T-helper 2 cell treated with Interferon-gamma antibody and Interleukin-4, amounts not matched to agents 100 ng/mL and 5 ng/mL, for 36 hours (primary cell): ENCODE measurements around the gene KRT38. TPM values are rescaled to one million over a fixed set of nuclear protein-coding genes. Genes with fewer than 3 reads are reported as not detected.
"Not testable (repeated sequence)": the region's sequence is repeated elsewhere in the genome, so short reads cannot be mapped to it uniquely, and the experiment has no call there.

Experiments used
- intact Hi-C: fragments of 100-400 bp; cut with micrococcal nuclease; formaldehyde crosslinking; loops from one replicate; pipeline ENCODE4 v1.15.1; 2023
- total RNA-seq: library from RNA; stranded (reverse); gene quantifications from 2 replicates; pipeline ENCODE4 v1.2.3, GENCODE V29; 2022

KRT38 gene
- total RNA-seq, 1 donor from 2014 or later, result not detected

GRCh38 chr17:41424111-41424635, 16.6 kb downstream of the KRT38 start, which contains the start of gene KRT37:
TSS of gene KRT37 (minus strand) at chr17:41424585. CDS start at chr17:41424523, 62 bp downstream.
- intact Hi-C loops, result no loop called here

- intact Hi-C loops, result not testable (repeated sequence)
Measured at GRCh38 chr17:41422586-41422985, 18.2 kb downstream of the KRT38 start.

GRCh38 chr17:41421617-41422016, 19.2 kb downstream of the KRT38 start:
- intact Hi-C loops, result no loop called here

GRCh38 chr17:41421116-41421515, 19.7 kb downstream of the KRT38 start:
- intact Hi-C loops, result no loop called here

- intact Hi-C loops, result no loop called here
Measured at GRCh38 chr17:41420134-41420533, 20.6 kb downstream of the KRT38 start.

GRCh38 chr17:41419716-41420115, 21.1 kb downstream of the KRT38 start:
- intact Hi-C loops, result no loop called here

GRCh38 chr17:41418116-41418860, 22.5 kb downstream of the KRT38 start:
- intact Hi-C loops, result no loop called here

- intact Hi-C loops, result no loop called here
Measured at GRCh38 chr17:41417576-41418015, 23.2 kb downstream of the KRT38 start.

- intact Hi-C loops, result no loop called here
Measured at GRCh38 chr17:41417127-41417526, 23.7 kb downstream of the KRT38 start.

- intact Hi-C loops, result no loop called here
Measured at GRCh38 chr17:41416479-41416878, 24.3 kb downstream of the KRT38 start.

GRCh38 chr17:41415833-41416335, 24.9 kb downstream of the KRT38 start:
- intact Hi-C loops, result no loop called here

GRCh38 chr17:41415411-41415810, 25.4 kb downstream of the KRT38 start:
- intact Hi-C loops, result no loop called here

- intact Hi-C loops, result no loop called here
Measured at GRCh38 chr17:41413982-41414381, 26.8 kb downstream of the KRT38 start.

GRCh38 chr17:41413353-41413957, 27.3 kb downstream of the KRT38 start:
- intact Hi-C loops, result no loop called here

- intact Hi-C loops, result no loop called here
Measured at GRCh38 chr17:41411072-41411840, 29.5 kb downstream of the KRT38 start.

- intact Hi-C loops, result no loop called here
Measured at GRCh38 chr17:41407226-41407625, 33.6 kb downstream of the KRT38 start.

GRCh38 chr17:41406205-41406604, 34.6 kb downstream of the KRT38 start:
- intact Hi-C loops, result no loop called here

GRCh38 chr17:41404024-41404671, 36.6 kb downstream of the KRT38 start:
- intact Hi-C loops, result no loop called here

GRCh38 chr17:41403404-41404023, 37.3 kb downstream of the KRT38 start:
- intact Hi-C loops, result no loop called here

- intact Hi-C loops, result no loop called here
Measured at GRCh38 chr17:41402161-41402560, 38.6 kb downstream of the KRT38 start.
